ENCODE data around the gene COL26A1.

The COL26A1 gene

GRCh38 chr7:101534873-101535272 is 172.2 kb downstream of the COL26A1 start:
- DNase-seq (ENCODE audit: low spot score), result no peak

- DNase-seq (ENCODE audit: low spot score), result no peak
Measured at GRCh38 chr7:101535351-101535751, 172.7 kb downstream of the COL26A1 start.

- DNase-seq (ENCODE audit: low spot score), result no peak
Measured at GRCh38 chr7:101536232-101536631, 173.6 kb downstream of the COL26A1 start.

GRCh38 chr7:101536668-101537067 is 174.0 kb downstream of the COL26A1 start:
- no peak for DNase-seq (ENCODE audit: low spot score)

- DNase-seq (ENCODE audit: low spot score), result no peak
Measured at GRCh38 chr7:101537205-101537604, 174.5 kb downstream of the COL26A1 start.

GRCh38 chr7:101537935-101538595 is 175.4 kb downstream of the COL26A1 start:
- no peak for DNase-seq (ENCODE audit: low spot score)

GRCh38 chr7:101538596-101539459 is 176.2 kb downstream of the COL26A1 start:
- DNase-seq (ENCODE audit: low spot score), result peak; percentile 33

- DNase-seq (ENCODE audit: low spot score), result no peak
Measured at GRCh38 chr7:101539784-101540183, 177.1 kb downstream of the COL26A1 start.

GRCh38 chr7:101542527-101543241 is 180.0 kb downstream of the COL26A1 start:
- DNase-seq (ENCODE audit: low spot score), result peak; percentile 62

- DNase-seq (ENCODE audit: low spot score), result no peak
Measured at GRCh38 chr7:101543242-101543766, 180.6 kb downstream of the COL26A1 start.

GRCh38 chr7:101543846-101544245 is 181.2 kb downstream of the COL26A1 start:
- DNase-seq (ENCODE audit: low spot score), result no peak

GRCh38 chr7:101545441-101546190 is 182.9 kb downstream of the COL26A1 start:
- DNase-seq (ENCODE audit: low spot score), result no peak

GRCh38 chr7:101546308-101546936 is 183.7 kb downstream of the COL26A1 start:
- DNase-seq (ENCODE audit: low spot score), result no peak

GRCh38 chr7:101547022-101547915 is 184.6 kb downstream of the COL26A1 start:
- DNase-seq (ENCODE audit: low spot score), result no peak

- no peak for DNase-seq (ENCODE audit: low spot score)
Measured at GRCh38 chr7:101547916-101548661, 185.4 kb downstream of the COL26A1 start.

GRCh38 chr7:101549734-101550133 is 187.1 kb downstream of the COL26A1 start:
- no peak for DNase-seq (ENCODE audit: low spot score)

GRCh38 chr7:101550641-101551541 is 188.2 kb downstream of the COL26A1 start:
- no peak for DNase-seq (ENCODE audit: low spot score)

- DNase-seq (ENCODE audit: low spot score), result no peak
Measured at GRCh38 chr7:101553018-101553770, 190.5 kb downstream of the COL26A1 start.

Measured in CD4-positive, alpha-beta T cell treated with Interleukin-6 at 100 ng/mL for 8 hours (primary cell).